Neural progenitor cell (in vitro differentiated cells): ENCODE results near the gene SAMD10. TPM values are rescaled to one million over a fixed set of nuclear protein-coding genes. Genes with fewer than 3 reads are reported as not detected.
"Not testable (repeated sequence)": the region's sequence is repeated elsewhere in the genome, so short reads cannot be mapped to it uniquely, and the experiment has no call there.

Experiments
- DNase-seq: peaks from one replicate; pipeline ENCODE4 v3.0.0-alpha.2; 2016; ENCODE audit warnings: low spot score
- H2AFZ ChIP-seq: fragments of 200-600 bp; sonication (generic); replicated peaks from 2 replicates; pipeline ENCODE4 v1.6.1; 2016; ENCODE audit warnings: antibody characterized with exemption
- H3F3A ChIP-seq: fragments of 200-600 bp; sonication (generic); 2 replicates; pipeline ENCODE4 v1.6.1; 2016; ENCODE audit warnings: antibody characterized with exemption, low read depth
- H3K27ac ChIP-seq: fragments of 200-600 bp; sonication (generic); 2 replicates; pipeline ENCODE4 v1.5.1; 2016; ENCODE audit warnings: mild to moderate bottlenecking
- H3K27me3 ChIP-seq: fragments of 200-600 bp; sonication (generic); 2 replicates; pipeline ENCODE4 v1.6.1; 2016; ENCODE audit warnings: mild to moderate bottlenecking, moderate library complexity
- H3K36me3 ChIP-seq: fragments of 200-600 bp; sonication (generic); 2 replicates; pipeline ENCODE4 v1.5.1; 2016
- H3K4me1 ChIP-seq: fragments of 200-600 bp; sonication (generic); 2 replicates; pipeline ENCODE4 v1.6.1; 2016; ENCODE audit warnings: mixed run types
- H3K4me2 ChIP-seq: fragments of 200-600 bp; sonication (generic); 2 replicates; pipeline ENCODE4 v1.6.1; 2016
- H3K4me3 ChIP-seq: fragments of 200-600 bp; sonication (generic); 2 replicates; pipeline ENCODE4 v1.5.1; 2016
- H3K79me2 ChIP-seq: fragments of 200-600 bp; sonication (generic); 2 replicates; pipeline ENCODE4 v1.6.1; 2016; ENCODE audit warnings: low read depth
- H3K9ac ChIP-seq: fragments of 200-600 bp; sonication (generic); 2 replicates; pipeline ENCODE4 v1.6.1; 2016
- H3K9me3 ChIP-seq: fragments of 200-600 bp; sonication (generic); 2 replicates; pipeline ENCODE4 v1.5.1; 2016; ENCODE audit warnings: low read depth
- H4K20me1 ChIP-seq: fragments of 200-600 bp; sonication (generic); 2 replicates; pipeline ENCODE4 v1.6.1; 2016; ENCODE audit warnings: low read depth
- H3K27ac Mint-ChIP-seq: 3 replicates; pipeline ENCODE4 v1.8.0; 2021; ENCODE audit warnings: mixed read lengths
- H3K27me3 Mint-ChIP-seq: 2 replicates; pipeline ENCODE4 v1.8.0; 2022; ENCODE audit warnings: low read depth, mild to moderate bottlenecking, inconsistent platforms, moderate library complexity, mixed read lengths; ENCODE audit not compliant: insufficient read depth
- H3K36me3 Mint-ChIP-seq: 3 replicates; pipeline ENCODE4 v1.8.0; 2021; ENCODE audit warnings: mixed read lengths
- H3K4me1 Mint-ChIP-seq: 3 replicates; pipeline ENCODE4 v1.8.0; 2021; ENCODE audit warnings: mixed read lengths
- H3K4me3 Mint-ChIP-seq: 3 replicates; pipeline ENCODE4 v1.8.0; 2021; ENCODE audit warnings: mild to moderate bottlenecking, moderate library complexity, mixed read lengths
- H3K9me3 Mint-ChIP-seq: 3 replicates; pipeline ENCODE4 v1.8.0; 2020; ENCODE audit warnings: mixed read lengths
- EZH2 ChIP-seq: fragments of 200-600 bp; sonication (generic); IDR thresholded peaks from 2 replicates; pipeline ENCODE4 v1.6.1; 2017; ENCODE audit warnings: antibody characterized with exemption, mild to moderate bottlenecking, moderate library complexity
- EZH2phosphoT487 ChIP-seq: fragments of 200-600 bp; sonication (generic); IDR thresholded peaks from 2 replicates; pipeline ENCODE4 v1.6.1; 2017; ENCODE audit warnings: antibody characterized with exemption
- total RNA-seq: library from RNA; depleted of rRNA; stranded (reverse); fragments of >200 nt; gene quantifications from 2 replicates; pipeline ENCODE4 v1.2.3, GENCODE V29; 2015; ENCODE audit warnings: low replicate concordance
- TF ChIP-seq, protein P1 (sequence below): fragments of 200-600 bp; sonication (generic); IDR thresholded peaks from 2 replicates; pipeline ENCODE4 v1.5.1; 2017; ENCODE audit warnings: antibody characterized with exemption, mild to moderate bottlenecking

SAMD10 gene
- total RNA-seq, 1 donor from 2014 or later: 0.19 TPM

DNA sequence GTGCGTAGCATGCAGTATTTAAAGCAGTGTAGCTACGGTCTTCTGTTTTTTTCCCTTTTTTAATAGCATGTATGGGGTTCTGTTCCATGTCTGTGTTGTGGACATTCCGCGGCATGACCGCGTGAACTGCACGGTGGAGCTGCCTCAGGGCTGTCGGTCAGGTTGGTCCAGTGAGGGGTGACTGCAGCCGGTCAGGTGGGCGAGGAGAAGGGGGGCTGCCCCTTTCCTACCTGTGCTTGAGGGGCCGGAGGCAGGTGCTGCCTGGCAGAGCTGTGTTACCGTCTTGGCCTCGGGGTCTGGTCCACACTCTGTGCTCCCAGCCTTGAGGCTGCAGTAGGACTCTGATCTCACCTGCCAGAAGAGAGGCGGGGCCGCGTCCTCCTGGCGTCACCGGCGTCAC is 47.7 kb downstream of the SAMD10 start:
- H3K9me3 Mint-ChIP-seq: no peaks in the 10 kb centered on the region
- Histone ChIP-seq H3K9ac (no peak overlapping the region), H3K4me3 (no peak overlapping the region), H2AFZ (no peak overlapping the region), H3K27me3 (no peaks in the 10 kb centered on the region), H3K27ac (no peak overlapping the region), H3K4me1 (no peaks in the 10 kb centered on the region), H3K9me3 (no peaks in the 10 kb centered on the region), H4K20me1 (peaks cover 22% of the 10 kb centered on the region), H3K36me3 (no peaks in the 10 kb centered on the region), H3K4me2 (no peak overlapping the region), H3F3A (no peaks in the 10 kb centered on the region), H3K79me2 (peaks cover 6% of the 10 kb centered on the region)
- H3K27ac Mint-ChIP-seq: no peak overlapping the region
- H3K4me1 Mint-ChIP-seq: peaks cover 2% of the 10 kb centered on the region
- no peak overlapping the region for H3K4me3 Mint-ChIP-seq
- H3K27me3 Mint-ChIP-seq: no peaks in the 10 kb centered on the region
- DNase-seq: no peak
- H3K36me3 Mint-ChIP-seq: peaks cover 44% of the 10 kb centered on the region
- TF ChIP-seq EZH2phosphoT487 (no peak), EZH2 (no peak)
- TF ChIP-seq, protein P1, sequence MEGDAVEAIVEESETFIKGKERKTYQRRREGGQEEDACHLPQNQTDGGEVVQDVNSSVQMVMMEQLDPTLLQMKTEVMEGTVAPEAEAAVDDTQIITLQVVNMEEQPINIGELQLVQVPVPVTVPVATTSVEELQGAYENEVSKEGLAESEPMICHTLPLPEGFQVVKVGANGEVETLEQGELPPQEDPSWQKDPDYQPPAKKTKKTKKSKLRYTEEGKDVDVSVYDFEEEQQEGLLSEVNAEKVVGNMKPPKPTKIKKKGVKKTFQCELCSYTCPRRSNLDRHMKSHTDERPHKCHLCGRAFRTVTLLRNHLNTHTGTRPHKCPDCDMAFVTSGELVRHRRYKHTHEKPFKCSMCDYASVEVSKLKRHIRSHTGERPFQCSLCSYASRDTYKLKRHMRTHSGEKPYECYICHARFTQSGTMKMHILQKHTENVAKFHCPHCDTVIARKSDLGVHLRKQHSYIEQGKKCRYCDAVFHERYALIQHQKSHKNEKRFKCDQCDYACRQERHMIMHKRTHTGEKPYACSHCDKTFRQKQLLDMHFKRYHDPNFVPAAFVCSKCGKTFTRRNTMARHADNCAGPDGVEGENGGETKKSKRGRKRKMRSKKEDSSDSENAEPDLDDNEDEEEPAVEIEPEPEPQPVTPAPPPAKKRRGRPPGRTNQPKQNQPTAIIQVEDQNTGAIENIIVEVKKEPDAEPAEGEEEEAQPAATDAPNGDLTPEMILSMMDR: no peak

DNA sequence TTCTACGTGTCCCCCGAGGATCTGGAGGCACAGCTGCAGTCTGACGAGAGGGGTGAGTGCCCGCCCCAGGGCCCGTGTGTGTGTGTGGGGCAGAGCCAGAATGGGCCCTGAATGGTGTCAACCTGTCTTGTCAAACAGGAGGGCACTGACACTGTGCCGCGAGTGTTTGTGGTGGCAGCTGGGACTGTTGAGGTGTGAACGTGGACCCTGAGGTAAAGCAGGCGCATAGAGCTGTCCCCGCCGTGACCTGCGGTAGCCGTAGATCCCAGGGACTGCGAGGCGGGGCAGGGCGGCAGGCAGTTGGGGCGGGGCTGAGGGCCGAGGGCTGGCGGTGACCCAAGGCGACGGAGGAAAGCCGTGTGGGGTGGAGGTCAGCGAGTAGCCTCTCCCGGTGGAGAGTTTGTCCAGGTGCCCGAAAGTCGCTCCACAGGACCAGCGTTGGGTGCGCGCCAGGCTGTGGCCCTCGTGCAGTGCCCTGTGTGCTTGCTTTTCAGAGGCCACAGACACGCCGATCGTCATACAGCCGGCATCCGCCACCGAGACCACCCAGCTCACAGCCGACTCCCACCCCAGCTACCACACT is 48.4 kb downstream of the SAMD10 start:
- peaks cover 44% of the 10 kb centered on the region for H3K36me3 Mint-ChIP-seq

DNA sequence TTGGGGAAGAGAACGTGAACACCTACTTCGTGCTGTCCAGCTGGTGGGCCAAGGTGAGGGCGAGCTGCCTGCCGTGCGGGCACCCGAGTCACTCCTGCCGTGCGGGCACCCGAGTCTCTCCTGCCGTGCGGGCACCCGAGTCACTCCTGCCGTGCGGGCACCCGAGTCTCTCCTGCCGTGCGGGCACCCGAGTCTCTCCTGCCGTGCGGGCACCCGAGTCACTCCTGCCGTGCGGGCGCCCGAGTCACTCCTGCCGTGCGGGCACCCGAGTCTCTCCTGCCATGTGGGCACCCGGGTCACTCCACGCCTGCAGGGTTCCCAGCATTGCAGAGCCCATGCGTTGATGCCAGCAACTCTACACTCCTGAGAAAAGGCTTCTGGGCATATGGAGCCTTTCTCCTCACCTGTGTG is 50.0 kb downstream of the SAMD10 start:
- H3F3A ChIP-seq, DNase-seq, H3K9me3 ChIP-seq, H3K9me3 Mint-ChIP-seq, H3K9ac ChIP-seq, H3K4me3 ChIP-seq, H3K27ac Mint-ChIP-seq, H3K36me3 ChIP-seq, H3K4me1 Mint-ChIP-seq, H3K27me3 Mint-ChIP-seq, H3K4me3 Mint-ChIP-seq, H2AFZ ChIP-seq, H3K27ac ChIP-seq, H3K4me1 ChIP-seq, H3K4me2 ChIP-seq, H3K27me3 ChIP-seq: not testable (repeated sequence)
- peaks cover 39% of the 10 kb centered on the region for H3K36me3 Mint-ChIP-seq
- peaks cover 31% of the 10 kb centered on the region for H4K20me1 ChIP-seq
- peaks cover 15% of the 10 kb centered on the region for H3K79me2 ChIP-seq

More for the DNA sequence above, 48.4 kb downstream of the SAMD10 start:
- Mint-ChIP-seq H3K4me1 (peaks cover 2% of the 10 kb centered on the region), H3K27ac (no peak overlapping the region), H3K27me3 (no peaks in the 10 kb centered on the region), H3K9me3 (no peaks in the 10 kb centered on the region), H3K4me3 (no peak overlapping the region)
- no peaks in the 10 kb centered on the region for H3K4me1 ChIP-seq
- no peak for DNase-seq
- H3K27ac ChIP-seq: no peak overlapping the region
- no peak overlapping the region for H3K4me3 ChIP-seq
- TF ChIP-seq EZH2phosphoT487: no peak
- TF ChIP-seq, protein P1: no peak
- no peak for TF ChIP-seq EZH2
- H2AFZ ChIP-seq: no peak overlapping the region
- H3K9ac ChIP-seq: no peak overlapping the region
- H3K27me3 ChIP-seq: no peaks in the 10 kb centered on the region
- no peaks in the 10 kb centered on the region for H3F3A ChIP-seq
- no peak overlapping the region for H3K4me2 ChIP-seq
- H3K36me3 ChIP-seq: no peaks in the 10 kb centered on the region
- H4K20me1 ChIP-seq: peaks cover 28% of the 10 kb centered on the region
- H3K79me2 ChIP-seq: peaks cover 12% of the 10 kb centered on the region
- no peaks in the 10 kb centered on the region for H3K9me3 ChIP-seq

DNA sequence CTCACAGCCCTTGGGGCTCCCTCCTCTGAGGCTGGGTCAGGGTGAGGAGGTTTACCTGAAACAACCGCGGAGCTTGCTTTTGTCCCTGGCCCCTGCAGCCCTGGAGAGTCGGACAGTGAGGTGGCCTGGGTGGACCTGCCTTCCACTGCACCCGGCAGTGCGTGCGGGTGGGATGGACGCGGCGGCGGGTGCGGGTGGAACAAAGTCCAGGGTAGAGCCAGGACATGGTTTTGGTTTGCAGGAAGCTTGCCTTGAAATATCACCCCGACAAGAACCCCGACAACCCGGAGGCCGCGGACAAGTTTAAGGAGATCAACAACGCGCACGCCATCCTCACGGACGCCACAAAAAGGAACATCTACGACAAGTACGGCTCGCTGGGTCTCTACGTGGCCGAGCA is 50.4 kb downstream of the SAMD10 start:
- Mint-ChIP-seq H3K36me3 (peaks cover 39% of the 10 kb centered on the region), H3K27me3 (no peaks in the 10 kb centered on the region), H3K27ac (no peak overlapping the region), H3K9me3 (no peaks in the 10 kb centered on the region), H3K4me1 (no peaks in the 10 kb centered on the region), H3K4me3 (no peak overlapping the region)
- Histone ChIP-seq H3K36me3 (no peaks in the 10 kb centered on the region), H3K4me1 (no peaks in the 10 kb centered on the region), H3K27ac (no peak overlapping the region), H3K79me2 (peaks cover 15% of the 10 kb centered on the region), H3K27me3 (no peaks in the 10 kb centered on the region), H3K9ac (no peak overlapping the region), H3K9me3 (no peaks in the 10 kb centered on the region), H2AFZ (no peak overlapping the region), H3K4me3 (no peak overlapping the region), H4K20me1 (peaks cover 32% of the 10 kb centered on the region), H3F3A (no peaks in the 10 kb centered on the region), H3K4me2 (no peak overlapping the region)
- no peak for DNase-seq
- TF ChIP-seq, protein P1: no peak
- TF ChIP-seq EZH2 (no peak), EZH2phosphoT487 (no peak)
